GM18520 (cell line): ENCODE measurements around the gene KLHL29.

Experiments used
- ATAC-seq: cut with Tn5 transposase; IDR thresholded peaks from one replicate; pipeline ENCODE4 v1.9.1; 2021; ENCODE audit not compliant: unreplicated experiment

KLHL29 gene

GRCh38 chr2:23544589-23545295 is 159.8 kb downstream of the KLHL29 start:
- no peak for ATAC-seq

GRCh38 chr2:23545396-23545795 is 160.4 kb downstream of the KLHL29 start:
- ATAC-seq = no peak

- ATAC-seq = no peak
These were observed 160.8 kb downstream of the KLHL29 start for GRCh38 chr2:23545811-23546210.

- no peak for ATAC-seq
These were observed 161.9 kb downstream of the KLHL29 start for GRCh38 chr2:23546913-23547312.

GRCh38 chr2:23547725-23548124 is 162.7 kb downstream of the KLHL29 start:
- ATAC-seq = no peak

- no peak for ATAC-seq
These were observed 163.3 kb downstream of the KLHL29 start for GRCh38 chr2:23548143-23548769.

GRCh38 chr2:23549051-23549450 is 164.1 kb downstream of the KLHL29 start:
- no peak for ATAC-seq

- ATAC-seq = no peak
These were observed 165.0 kb downstream of the KLHL29 start for GRCh38 chr2:23549821-23550530.

- no peak for ATAC-seq
These were observed 165.6 kb downstream of the KLHL29 start for GRCh38 chr2:23550553-23550952.

GRCh38 chr2:23551875-23552274 is 166.9 kb downstream of the KLHL29 start:
- ATAC-seq = no peak

GRCh38 chr2:23553561-23553960 is 168.6 kb downstream of the KLHL29 start:
- no peak for ATAC-seq

GRCh38 chr2:23554054-23554697 is 169.2 kb downstream of the KLHL29 start:
- no peak for ATAC-seq

GRCh38 chr2:23555944-23556343 is 171.0 kb downstream of the KLHL29 start:
- no peak for ATAC-seq

GRCh38 chr2:23556929-23557328 is 171.9 kb downstream of the KLHL29 start:
- ATAC-seq = no peak

- ATAC-seq = no peak
These were observed 172.5 kb downstream of the KLHL29 start for GRCh38 chr2:23557455-23557854.

GRCh38 chr2:23559561-23560239 is 174.7 kb downstream of the KLHL29 start:
- no peak for ATAC-seq

GRCh38 chr2:23561088-23561487 is 176.1 kb downstream of the KLHL29 start:
- no peak for ATAC-seq

- no peak for ATAC-seq
These were observed 176.6 kb downstream of the KLHL29 start for GRCh38 chr2:23561544-23561943.

GRCh38 chr2:23562143-23562542 is 177.2 kb downstream of the KLHL29 start:
- no peak for ATAC-seq

GRCh38 chr2:23563151-23563550 is 178.2 kb downstream of the KLHL29 start:
- no peak for ATAC-seq
